C4-2B (cell line): ENCODE measurements around the gene SPRED3.

Experiments
- CTCF ChIP-seq: fragments of 450-650 bp; conservative IDR thresholded peaks from 2 replicates; pipeline ENCODE4 v1.5.1; 2017; ENCODE audit warnings: mild to moderate bottlenecking
- ZFX ChIP-seq: fragments of 450-650 bp; IDR thresholded peaks from 2 replicates; pipeline ENCODE4 v1.6.1; 2017

DNA sequence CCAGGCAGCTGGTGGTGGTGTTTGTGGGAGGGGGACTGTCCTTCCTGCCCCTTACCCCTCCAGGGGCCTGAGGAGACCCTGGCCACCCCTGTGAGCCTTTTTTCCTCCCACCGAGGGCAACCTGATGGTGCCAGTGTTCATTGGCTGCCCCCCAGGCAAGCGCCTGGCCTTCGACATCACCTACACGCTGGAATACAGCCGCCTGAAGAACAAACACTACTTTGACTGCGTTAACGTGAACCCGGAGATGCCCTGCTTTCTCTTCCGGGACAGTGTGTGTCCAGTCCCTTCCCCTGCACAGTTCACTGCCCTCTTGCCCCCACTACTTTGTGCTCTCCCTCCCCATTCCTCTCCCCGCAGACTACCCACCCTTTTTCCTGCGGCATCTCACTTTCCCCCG is 21.5 kb upstream of the SPRED3 start:
- TF ChIP-seq CTCF = no peak
- TF ChIP-seq ZFX = no peak
